GM12892 (cell line): Measurements from ENCODE around the gene RNF186. TPM values are rescaled to one million over a fixed set of nuclear protein-coding genes. Genes with fewer than 3 reads are reported as not detected.
"Not testable (repeated sequence)": the region's sequence is repeated elsewhere in the genome, so short reads cannot be mapped to it uniquely, and the experiment has no call there.

Source experiments
- DNase-seq: peaks from one replicate; pipeline ENCODE4 v3.0.0; 2011; ENCODE audit not compliant: insufficient read length
- FAIRE-seq: peaks from 2 replicates; lab custom pipeline; 2011; peaks lifted over from hg19 to GRCh38; lab: Jason Lieb, UNC
- POLR2A ChIP-seq: IDR thresholded peaks from 2 replicates; pipeline ENCODE4 v1.6.1; 2011; ENCODE audit warnings: low read depth, low read length, control low read depth
- POLR2AphosphoS5 ChIP-seq: IDR thresholded peaks from 2 replicates; pipeline ENCODE4 v1.6.1; 2011; ENCODE audit warnings: low read depth, low read length, control low read depth
- TAF1 ChIP-seq: IDR thresholded peaks from 2 replicates; pipeline ENCODE4 v1.6.1; 2011; ENCODE audit warnings: low read depth, mild to moderate bottlenecking, control low read depth, low read length, borderline replicate concordance
- polyA plus RNA-seq: library from polyadenylated mRNA; unstranded; fragments of >200 nt; gene quantifications from one replicate; pipeline ENCODE4 v1.2.1, GENCODE V29; 2012; ENCODE audit warnings: missing spikeins, inconsistent platforms; ENCODE audit not compliant: missing spikeins

The RNF186 gene
- not detected for polyA plus RNA-seq

DNA sequence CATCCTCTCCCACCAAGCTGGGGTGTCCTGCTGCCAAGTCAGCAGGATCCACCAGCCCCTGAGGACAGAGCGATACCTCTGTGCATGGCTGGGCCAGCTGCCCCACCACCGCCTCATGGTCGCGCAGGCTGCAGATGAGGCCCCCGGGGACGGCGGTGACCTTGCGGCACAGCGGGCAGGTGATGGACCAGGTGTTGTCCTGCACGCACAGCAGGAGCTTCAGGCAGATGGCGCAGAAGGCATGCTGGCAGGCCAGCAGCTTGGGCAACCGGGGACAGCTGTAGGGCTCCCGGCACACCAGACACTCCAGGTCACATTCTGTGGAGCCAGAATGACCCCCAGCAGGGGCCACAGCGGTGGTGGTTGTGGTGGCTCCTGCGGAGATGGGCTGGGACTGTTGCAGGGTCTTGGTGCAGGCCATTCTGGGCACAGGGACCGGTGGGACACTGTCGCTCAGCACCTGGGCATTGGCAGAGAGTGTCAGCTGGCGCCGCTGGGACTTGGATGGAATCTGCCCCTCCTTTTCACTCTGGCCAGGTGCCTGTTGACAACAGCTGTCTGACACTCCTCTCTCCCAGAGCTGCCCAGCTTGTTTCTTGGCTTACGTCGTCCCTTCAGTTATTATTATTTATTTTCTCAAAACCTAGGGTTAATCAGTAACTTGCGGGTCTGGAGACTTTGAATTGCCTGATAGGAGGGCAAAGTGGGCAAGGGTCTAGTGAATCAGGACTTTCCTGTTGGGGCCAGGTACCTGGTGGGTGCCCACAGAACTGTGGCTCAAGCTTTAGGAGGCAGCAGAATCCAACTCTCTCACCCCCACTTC lies at the start of gene RNF186:
TSS of gene RNF186 (minus strand) at position 603 of the 823 bp plus-strand sequence. CDS start at position 421, 182 bp downstream.
- FAIRE-seq (no peak), DNase-seq (no peak)
- TF ChIP-seq TAF1 (no peak), POLR2AphosphoS5 (no peak), POLR2A (no peak)

- DNase-seq (no peak), FAIRE-seq (no peak)
- TF ChIP-seq TAF1 (no peak), POLR2AphosphoS5 (no peak), POLR2A (no peak)
Observed at GRCh38 chr1:19864570-19865160, 49.6 kb upstream of the RNF186 start.

GRCh38 chr1:19862944-19863343 lies 47.9 kb upstream of the RNF186 start:
- TF ChIP-seq TAF1 (no peak), POLR2A (no peak), POLR2AphosphoS5 (no peak)
- no peak for FAIRE-seq
- no peak for DNase-seq

- FAIRE-seq, result no peak
- TF ChIP-seq POLR2AphosphoS5 (no peak), POLR2A (no peak), TAF1 (no peak)
- DNase-seq, result no peak
Observed at GRCh38 chr1:19861842-19862530, 46.9 kb upstream of the RNF186 start.

DNA sequence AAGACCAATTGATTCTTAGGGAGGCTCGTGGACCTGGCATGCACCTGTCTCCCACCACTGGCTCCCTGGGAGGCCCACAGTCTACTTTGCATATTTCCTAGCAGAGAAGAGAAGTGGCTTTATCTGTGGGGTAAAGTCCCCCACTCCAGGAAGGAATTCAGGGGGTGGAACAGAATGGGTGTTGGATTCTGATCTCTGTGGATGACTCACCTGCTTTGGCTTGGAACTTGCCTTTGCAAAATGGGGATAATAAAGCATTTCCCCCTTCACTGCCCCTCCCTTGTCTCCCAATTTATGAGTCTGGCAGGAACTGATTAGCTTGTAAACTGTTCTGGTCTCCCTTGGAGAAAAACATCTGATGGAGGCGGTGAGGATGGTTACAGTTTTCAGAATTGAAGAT lies 46.0 kb upstream of the RNF186 start:
- no peak for DNase-seq
- no peak for FAIRE-seq
- TF ChIP-seq POLR2AphosphoS5, result no peak
- TF ChIP-seq POLR2A, result no peak
- TF ChIP-seq TAF1, result no peak

- FAIRE-seq (no peak), DNase-seq (no peak)
- no peak for TF ChIP-seq POLR2A
- TF ChIP-seq POLR2AphosphoS5, result no peak
- no peak for TF ChIP-seq TAF1
Observed at GRCh38 chr1:19860418-19860817, 45.3 kb upstream of the RNF186 start.

DNA sequence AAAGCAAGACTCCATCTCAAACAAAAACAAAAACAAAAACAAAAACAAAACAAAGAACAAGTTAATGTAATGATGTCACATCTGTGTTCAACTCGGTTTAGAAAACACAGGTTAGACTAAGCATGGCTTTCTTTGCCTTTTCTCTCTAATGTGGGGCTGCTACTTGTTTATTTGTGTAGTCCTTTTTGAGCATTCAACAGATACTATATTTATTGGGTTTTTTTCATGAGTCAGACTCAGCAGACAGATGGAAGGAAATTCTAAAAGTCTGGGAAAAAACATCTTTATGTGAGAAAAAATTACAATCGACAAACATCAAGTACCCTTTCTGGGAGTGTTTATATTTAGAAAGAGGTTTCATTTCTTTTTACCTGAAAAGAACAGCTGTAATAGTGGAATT lies 44.8 kb upstream of the RNF186 start:
- FAIRE-seq (no peak), DNase-seq (no peak)
- TF ChIP-seq POLR2AphosphoS5 (no peak), POLR2A (no peak), TAF1 (no peak)

DNA sequence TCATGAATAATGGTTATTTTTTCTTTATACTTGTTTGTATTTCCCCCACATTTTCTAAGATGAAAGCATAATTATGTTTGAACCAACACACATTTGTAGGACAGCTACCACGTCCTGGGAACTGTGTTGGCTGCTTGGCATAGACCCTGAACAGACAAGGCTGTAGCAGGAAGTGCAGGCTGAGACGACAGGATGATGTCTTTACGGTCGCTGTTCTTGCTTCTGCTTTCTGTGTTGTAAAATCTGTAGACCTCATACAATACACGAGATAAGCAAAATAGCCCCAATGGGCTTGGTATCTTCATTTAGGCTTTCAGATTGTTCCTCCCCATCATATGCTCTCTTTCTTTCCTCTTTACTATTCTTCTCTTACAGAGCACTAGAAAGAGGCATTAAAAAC lies 43.8 kb upstream of the RNF186 start:
- no peak for DNase-seq
- TF ChIP-seq POLR2A (no peak), TAF1 (no peak), POLR2AphosphoS5 (no peak)
- FAIRE-seq, result no peak

DNA sequence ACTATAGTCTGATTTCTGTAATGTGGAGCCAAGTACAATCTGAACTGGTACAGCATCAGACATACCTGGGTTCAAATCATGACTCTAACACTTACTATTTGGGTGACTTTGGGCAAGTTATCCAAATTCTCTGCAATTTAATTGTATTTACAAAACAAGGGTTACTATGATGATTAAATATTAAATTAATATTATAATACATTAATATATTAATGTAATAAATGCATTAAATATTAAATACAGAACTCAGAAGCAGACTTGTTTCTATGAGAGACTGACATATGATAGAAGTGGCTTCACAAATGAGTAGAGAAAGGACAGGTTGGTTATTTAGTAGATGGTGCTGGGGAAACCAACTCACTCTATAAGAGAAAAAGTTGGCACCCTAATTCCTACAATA lies 39.8 kb upstream of the RNF186 start:
- no peak for FAIRE-seq
- no peak for DNase-seq
- no peak for TF ChIP-seq TAF1
- TF ChIP-seq POLR2AphosphoS5, result no peak
- no peak for TF ChIP-seq POLR2A

GRCh38 chr1:19852036-19852435 lies 37.0 kb upstream of the RNF186 start:
- DNase-seq, result no peak
- FAIRE-seq, result no peak
- TF ChIP-seq TAF1 (no peak), POLR2A (no peak), POLR2AphosphoS5 (no peak)

GRCh38 chr1:19850214-19850613 lies 35.1 kb upstream of the RNF186 start:
- FAIRE-seq, result no peak
- DNase-seq, result no peak
- TF ChIP-seq POLR2AphosphoS5 (no peak), TAF1 (no peak), POLR2A (no peak)

DNA sequence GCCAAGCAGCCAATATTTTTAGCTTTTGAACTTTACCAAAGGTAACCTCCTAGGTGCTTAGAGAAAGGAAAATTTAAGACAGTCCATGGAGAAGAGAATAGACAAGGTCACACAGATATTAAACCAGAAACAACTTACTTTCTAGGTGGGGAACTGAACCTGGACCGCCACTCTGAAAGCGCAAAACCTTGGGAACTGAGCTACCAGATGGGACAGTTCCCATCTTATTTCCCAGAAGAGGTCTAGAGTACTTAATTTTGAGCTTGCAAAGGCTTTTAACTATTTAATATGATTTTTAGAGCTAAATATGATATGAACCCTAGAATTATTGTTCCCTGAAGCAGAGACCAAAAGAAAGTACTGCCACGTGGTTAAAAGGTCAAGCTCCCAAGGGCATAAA lies 34.2 kb upstream of the RNF186 start:
- DNase-seq, FAIRE-seq: not testable (repeated sequence)

GRCh38 chr1:19847334-19847733 lies 32.3 kb upstream of the RNF186 start:
- FAIRE-seq, DNase-seq: not testable (repeated sequence)
